HCT116 (cell line): ENCODE results near the gene CLIC4. TPM values are rescaled to one million over a fixed set of nuclear protein-coding genes. Genes with fewer than 3 reads are reported as not detected.

ENCODE experiments used
- ATAC-seq: fragments of 200-7000 bp; cut with Tn5 transposase; 2 replicates; pipeline ENCODE4 v1.9.1; 2020; ENCODE audit warnings: mild to moderate bottlenecking, moderate library complexity
- BruUV-seq: library from RNA; stranded (reverse); fragments of 400-500 nt; replicated peaks from 2 replicates; lab custom pipeline; 2021; lab: Mats Ljungman, UMichigan
- CTCF ChIA-PET: fragments of 300-600 bp; sonication (Branson Sonifier 250); formaldehyde crosslinking; loops from one replicate; lab custom pipeline; 2021; ENCODE audit warnings: antibody characterized with exemption; lab: Charles Lee
- POLR2A ChIA-PET: fragments of 300-600, 350-600 bp; sonication (Branson Sonifier 250); formaldehyde crosslinking; loops from one replicate; lab custom pipeline; 2021; ENCODE audit warnings: antibody characterized with exemption; lab: Charles Lee
- RAD21 ChIA-PET, 2 experiments: fragments of 300-600 bp; sonication (Branson Sonifier 250); formaldehyde crosslinking; loops; one replicate each; lab custom pipeline; 2023; ENCODE audit warnings: low total read pairs in 2 of 2; ENCODE audit not compliant: uncharacterized antibody in 2 of 2, unreplicated experiment in 2 of 2, low non-redundant PET in 1 of 2; lab: Charles Lee
- DNase-seq: peaks from one replicate; pipeline ENCODE4 v3.0.0-alpha.2; 2010; ENCODE audit warnings: low read depth, low spot score
- H2AFZ ChIP-seq: fragments of 200-600 bp; shearing (Covaris generic), sonication (generic); 2 replicates; pipeline ENCODE4 v1.6.1; 2017; ENCODE audit warnings: low read depth, mixed run types, mixed read lengths, antibody characterized with exemption, low read length; ENCODE audit not compliant: poor library complexity, severe bottlenecking
- H3K27ac ChIP-seq: 2 replicates; pipeline ENCODE4 v1.5.1; 2012; ENCODE audit warnings: low read depth, low read length
- H3K27me3 ChIP-seq: fragments of 200-600 bp; sonication (generic); 2 replicates; pipeline ENCODE4 v1.6.1; 2016; ENCODE audit warnings: mixed run types, low read length, mixed read lengths; ENCODE audit not compliant: insufficient read depth
- H3K36me3 ChIP-seq, 2 experiments: fragments of 200-500 bp in 1 of 2; fragments of 200-600 bp in 1 of 2; sonication (Bioruptor generic) in 1 of 2; sonication (generic) in 1 of 2; 2 replicates each; pipeline versions ENCODE4 v1.5.1 to v1.6.1; 2014 to 2016; ENCODE audit warnings: low read length in 2 of 2, inconsistent platforms in 1 of 2, mixed read lengths in 1 of 2, mixed run types in 1 of 2; ENCODE audit not compliant: insufficient read depth in 2 of 2, control insufficient read depth in 1 of 2
- H3K4me1 ChIP-seq, 2 experiments: fragments of 200-600 bp in 1 of 2; sonication (generic) in 1 of 2; 2 replicates each; pipeline versions ENCODE4 v1.5.1 to v1.6.1; 2012 to 2017; ENCODE audit warnings: low read length in 2 of 2, inconsistent platforms in 1 of 2, mild to moderate bottlenecking in 1 of 2, mixed read lengths in 1 of 2, mixed run types in 1 of 2, moderate library complexity in 1 of 2; ENCODE audit not compliant: insufficient read depth in 2 of 2, control insufficient read depth in 1 of 2
- H3K4me2 ChIP-seq: fragments of 200-600 bp; sonication (generic); 2 replicates; pipeline ENCODE4 v1.6.1; 2017; ENCODE audit warnings: mixed run types, low read length, mixed read lengths
- H3K4me3 ChIP-seq, 2 experiments: fragments of 200-600 bp in 1 of 2; sonication (generic) in 1 of 2; replicated peaks in 1 of 2; 2 replicates each; pipeline ENCODE4 v1.5.1; 2011 to 2016; ENCODE audit warnings: low read length in 2 of 2, control low read depth in 1 of 2, low read depth in 1 of 2, mild to moderate bottlenecking in 1 of 2, mixed read lengths in 1 of 2, mixed run types in 1 of 2
- H3K79me2 ChIP-seq: fragments of 200-600 bp; sonication (generic); 2 replicates; pipeline ENCODE4 v1.6.1; 2017; ENCODE audit warnings: mild to moderate bottlenecking, mixed run types, low read length, moderate library complexity, mixed read lengths; ENCODE audit not compliant: insufficient read depth
- H3K9ac ChIP-seq: fragments of 200-600 bp; sonication (generic); 2 replicates; pipeline ENCODE4 v1.6.1; 2016; ENCODE audit warnings: low read length, mixed read lengths
- H3K9me2 ChIP-seq: fragments of 200-600 bp; sonication (generic), shearing (Covaris generic); 2 replicates; pipeline ENCODE4 v1.6.1; 2017; ENCODE audit warnings: mixed run types, mild to moderate bottlenecking, moderate library complexity; ENCODE audit not compliant: insufficient read depth
- H3K9me3 ChIP-seq, 2 experiments: fragments of 200-500 bp in 1 of 2; fragments of 200-600 bp in 1 of 2; sonication (Bioruptor generic) in 1 of 2; sonication (generic) in 1 of 2; 2 replicates each; pipeline ENCODE4 v1.6.1; 2014 to 2017; ENCODE audit warnings: low read length in 2 of 2, mixed read lengths in 2 of 2, inconsistent platforms in 1 of 2, low read depth in 1 of 2, mild to moderate bottlenecking in 1 of 2, mixed run types in 1 of 2, moderate library complexity in 1 of 2; ENCODE audit not compliant: control insufficient read depth in 1 of 2, insufficient read depth in 1 of 2
- H4K20me1 ChIP-seq: fragments of 200-600 bp; sonication (generic), shearing (Covaris generic); 2 replicates; pipeline ENCODE4 v1.6.1; 2017; ENCODE audit warnings: mixed run types, mild to moderate bottlenecking, moderate library complexity; ENCODE audit not compliant: insufficient read depth
- CBX3 ChIP-seq: IDR thresholded peaks from 2 replicates; pipeline ENCODE4 v1.6.1; 2012; ENCODE audit warnings: low read depth
- EZH2 ChIP-seq: fragments of 200-600 bp; sonication (generic); IDR thresholded peaks from 2 replicates; pipeline ENCODE4 v1.6.1; 2017; ENCODE audit warnings: antibody characterized with exemption, mixed run types
- FOSL1 ChIP-seq: IDR thresholded peaks from 2 replicates; pipeline ENCODE4 v1.6.1; 2012; ENCODE audit warnings: low read depth
- POLR2AphosphoS5 ChIP-seq: IDR thresholded peaks from 2 replicates; pipeline ENCODE4 v1.6.1; 2011; ENCODE audit warnings: mild to moderate bottlenecking, low read depth, low read length, moderate library complexity
- SIN3A ChIP-seq: IDR thresholded peaks from 2 replicates; pipeline ENCODE4 v1.6.1; 2012; ENCODE audit warnings: low read depth
- intact Hi-C: fragments of 100-400 bp; cut with micrococcal nuclease; formaldehyde crosslinking; loops from 2 replicates; pipeline ENCODE4 v1.10.0; 2022
- total RNA-seq: library from RNA; stranded (reverse); gene quantifications from one replicate; pipeline ENCODE4 v1.2.1, GENCODE V29; 2021; ENCODE audit not compliant: unreplicated experiment
- TF ChIP-seq, protein P1 (sequence below): IDR thresholded peaks from 2 replicates; pipeline ENCODE4 v1.6.1; 2012
- TF ChIP-seq, protein P2 (sequence below): IDR thresholded peaks from 2 replicates; pipeline ENCODE4 v1.6.1; 2012

The CLIC4 gene
- total RNA-seq, 1 experiment from 2014 or later: 77.2 TPM

DNA sequence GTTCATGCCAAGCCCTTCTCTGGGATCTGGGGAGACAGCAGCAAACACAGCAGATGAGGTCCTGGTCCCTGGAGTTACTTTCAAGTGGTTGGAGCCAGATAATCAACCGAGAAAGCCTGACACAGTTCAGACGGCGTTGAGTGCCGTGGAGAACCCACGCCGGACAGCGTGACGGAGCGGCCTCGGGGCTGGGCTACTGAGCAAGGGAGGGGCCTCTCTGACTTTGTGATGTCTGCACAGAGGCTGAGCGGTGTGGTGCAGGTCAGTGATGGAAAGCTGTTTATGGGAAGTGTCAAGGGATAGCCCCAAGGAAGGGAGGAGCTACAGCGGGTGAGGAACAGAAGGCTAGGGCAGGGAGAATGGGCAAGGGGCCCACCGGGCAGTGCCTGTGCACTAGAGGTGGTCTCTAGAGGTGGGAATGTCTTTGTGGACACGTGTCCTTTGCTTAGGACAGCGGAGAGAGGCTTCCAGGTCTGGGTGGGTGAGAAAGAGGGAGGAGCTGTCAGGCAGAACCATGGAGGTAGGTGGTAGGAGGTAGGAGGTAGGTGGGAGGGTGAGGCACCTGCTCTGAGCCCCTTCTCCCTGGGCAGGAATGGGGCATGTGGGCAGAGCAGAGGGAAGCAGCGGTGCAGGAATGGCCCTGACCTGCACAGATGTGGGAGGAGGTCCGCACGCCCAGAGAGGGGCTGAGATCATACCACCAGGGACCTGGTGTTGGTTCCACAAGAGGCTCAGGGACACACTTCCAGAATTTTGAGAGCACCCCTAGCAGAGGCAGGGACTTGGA, 122.0 kb downstream of the CLIC4 start:
- H2AFZ ChIP-seq: no peak overlapping the region
- TF ChIP-seq POLR2AphosphoS5: no peak
- no peaks in the 10 kb centered on the region for H3K9me3 ChIP-seq
- CTCF ChIA-PET: no interaction called here
- DNase-seq: no peak
- no peak for ATAC-seq
- H3K4me1 ChIP-seq: peaks cover 7 to 14% of the 10 kb centered on the region in 2 experiments; a peak in 2 of 4 replicates
- intact Hi-C loops: no loop called here
- H4K20me1 ChIP-seq: no peaks in the 10 kb centered on the region
- RAD21 ChIA-PET: no interaction called here
- H3K4me3 ChIP-seq: no peak overlapping the region
- H3K9me2 ChIP-seq: no peaks in the 10 kb centered on the region
- no peaks in the 10 kb centered on the region for H3K27me3 ChIP-seq
- no TSS peak for BruUV-seq
- H3K9ac ChIP-seq: no peak overlapping the region
- H3K79me2 ChIP-seq: no peaks in the 10 kb centered on the region
- POLR2A ChIA-PET: no interaction called here
- H3K27ac ChIP-seq: no peak overlapping the region
- H3K36me3 ChIP-seq: no peaks in the 10 kb centered on the region
- no peak overlapping the region for H3K4me2 ChIP-seq

DNA sequence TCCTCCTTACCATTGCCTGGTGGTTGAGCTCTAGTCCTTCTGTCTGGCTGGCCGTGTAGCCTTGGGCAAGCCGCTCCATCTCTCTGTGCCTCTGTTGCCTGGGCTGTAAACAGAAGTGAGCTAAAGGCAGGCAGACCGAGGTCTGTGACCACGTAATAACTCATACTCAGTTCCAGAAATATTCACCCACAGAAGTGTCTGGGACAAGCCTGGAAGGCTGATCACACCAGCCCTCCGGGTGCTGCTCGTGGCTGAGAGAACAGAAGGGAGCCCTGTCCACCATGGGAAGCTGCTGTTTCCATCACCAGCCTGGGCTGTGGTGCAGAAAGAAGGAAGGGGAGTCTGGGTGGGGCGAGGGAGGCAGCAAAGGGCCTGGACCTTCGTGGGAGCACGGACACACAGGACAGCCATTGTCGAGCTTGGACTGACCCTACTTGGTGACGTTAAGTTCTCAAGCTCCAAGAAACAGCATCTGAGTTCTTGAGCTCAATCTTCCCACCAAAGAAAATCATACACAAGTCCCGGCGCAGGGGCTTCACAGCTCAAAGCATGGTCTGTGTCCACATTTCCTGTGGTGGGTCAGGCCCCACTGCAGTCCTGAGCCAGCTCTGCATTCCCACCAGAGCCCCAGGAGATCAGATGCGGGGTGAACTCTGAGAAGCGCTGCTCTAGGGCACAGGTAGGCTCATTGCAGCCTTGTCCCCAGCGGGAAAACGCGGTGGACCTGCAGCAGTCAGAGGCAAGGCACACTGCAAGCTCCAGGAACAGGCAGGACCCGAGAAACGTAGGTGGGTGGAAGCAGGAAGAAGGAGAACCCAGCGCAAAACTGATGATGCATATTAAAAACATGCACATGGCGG, 123.0 kb downstream of the CLIC4 start:
- RAD21 ChIA-PET: no interaction called here
- Histone ChIP-seq H3K4me3 (no peak overlapping the region), H2AFZ (no peak overlapping the region), H3K27me3 (no peaks in the 10 kb centered on the region), H3K9me2 (no peaks in the 10 kb centered on the region), H4K20me1 (no peaks in the 10 kb centered on the region), H3K79me2 (no peaks in the 10 kb centered on the region), H3K27ac (no peak overlapping the region), H3K4me1 (peaks cover 7 to 14% of the 10 kb centered on the region in 2 experiments; a peak in 2 of 4 replicates), H3K9ac (no peak overlapping the region), H3K9me3 (no peaks in the 10 kb centered on the region), H3K4me2 (peak overlapping the region; percentile 3; the same call in 1 of the 2 replicates), H3K36me3 (no peaks in the 10 kb centered on the region)
- intact Hi-C loops: no loop called here
- CTCF ChIA-PET: no interaction called here
- no TSS peak for BruUV-seq
- DNase-seq (no peak), ATAC-seq (no peak)
- TF ChIP-seq SIN3A (no peak), EZH2 (no peak), FOSL1 (no peak), CBX3 (no peak)
- TF ChIP-seq, protein P1, sequence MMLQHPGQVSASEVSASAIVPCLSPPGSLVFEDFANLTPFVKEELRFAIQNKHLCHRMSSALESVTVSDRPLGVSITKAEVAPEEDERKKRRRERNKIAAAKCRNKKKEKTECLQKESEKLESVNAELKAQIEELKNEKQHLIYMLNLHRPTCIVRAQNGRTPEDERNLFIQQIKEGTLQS: no peak
- TF ChIP-seq, protein P2, sequence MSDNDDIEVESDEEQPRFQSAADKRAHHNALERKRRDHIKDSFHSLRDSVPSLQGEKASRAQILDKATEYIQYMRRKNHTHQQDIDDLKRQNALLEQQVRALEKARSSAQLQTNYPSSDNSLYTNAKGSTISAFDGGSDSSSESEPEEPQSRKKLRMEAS: no peak
- POLR2A ChIA-PET: no interaction called here
